Stimulated activated CD4-positive, alpha-beta T cell treated with anti-CD3 and anti-CD28 coated beads, Interleukin-1b, Interleukin-23, amount 100 ng/mL, for 24 hours (primary cell): ENCODE measurements around the gene TTC13.

Experiments used
- DNase-seq, 4 experiments: peaks; one replicate each; pipeline ENCODE4 v3.0.0-alpha.2; 2020; ENCODE audit warnings: low read depth in 4 of 4, low spot score in 1 of 4

The TTC13 gene

DNA sequence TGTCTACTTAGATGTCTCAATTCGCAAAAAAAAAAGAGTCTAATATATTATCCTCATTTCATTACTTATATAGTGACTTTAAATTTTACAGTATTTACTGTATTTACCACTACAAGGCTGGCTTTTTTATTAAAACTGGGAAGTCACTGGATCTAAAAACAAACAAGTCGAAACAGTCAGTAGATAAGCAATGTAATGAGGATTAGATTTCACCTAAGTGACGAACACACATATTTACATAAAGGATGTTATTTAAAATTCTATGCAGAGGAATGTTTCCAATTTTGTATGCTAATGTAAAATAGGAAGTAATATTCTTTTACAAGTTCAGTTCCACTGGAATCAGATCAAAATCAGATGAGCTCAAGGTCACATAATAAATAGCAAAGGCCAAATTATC lies 28.3 kb downstream of the TTC13 start:
- DNase-seq = no peak

DNA sequence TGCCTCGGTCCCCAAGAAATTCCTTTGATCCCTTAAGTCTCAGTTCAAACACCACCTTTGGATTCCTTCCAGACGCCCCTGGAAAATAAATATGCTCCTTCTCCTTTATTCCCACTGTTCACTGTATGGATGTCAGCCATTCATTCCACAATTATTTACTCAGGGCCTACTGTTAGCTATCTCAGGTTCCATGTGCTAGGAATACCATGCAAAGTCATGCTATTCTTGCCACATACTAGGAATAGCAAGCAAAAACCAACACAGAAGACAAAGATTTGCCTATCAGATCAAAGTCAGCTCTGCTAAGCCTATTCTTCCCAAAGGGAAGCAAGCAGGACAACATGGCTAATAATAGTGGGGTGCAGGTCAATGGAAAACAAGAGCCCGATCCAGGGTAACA lies 29.8 kb downstream of the TTC13 start:
- DNase-seq = no peak

DNA sequence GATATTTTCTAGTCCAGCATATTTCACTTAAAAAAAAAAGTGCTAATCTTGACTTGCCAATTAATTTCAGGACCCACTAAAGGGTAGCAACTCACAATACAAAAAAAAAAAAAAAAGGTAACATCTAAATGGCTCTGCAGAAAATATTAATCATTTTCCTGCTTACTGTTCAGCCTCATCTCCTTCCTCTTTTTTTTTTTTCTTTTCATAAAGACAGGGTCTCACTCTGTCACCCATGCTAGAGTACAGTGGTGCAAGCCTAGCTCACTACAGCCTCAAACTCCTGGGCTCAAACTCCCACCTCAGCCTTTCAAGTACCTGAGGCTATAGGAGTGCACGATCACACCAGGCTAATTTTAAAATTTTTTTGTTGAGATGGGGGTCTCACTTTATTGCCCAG lies 30.4 kb downstream of the TTC13 start:
- DNase-seq = no peak

DNA sequence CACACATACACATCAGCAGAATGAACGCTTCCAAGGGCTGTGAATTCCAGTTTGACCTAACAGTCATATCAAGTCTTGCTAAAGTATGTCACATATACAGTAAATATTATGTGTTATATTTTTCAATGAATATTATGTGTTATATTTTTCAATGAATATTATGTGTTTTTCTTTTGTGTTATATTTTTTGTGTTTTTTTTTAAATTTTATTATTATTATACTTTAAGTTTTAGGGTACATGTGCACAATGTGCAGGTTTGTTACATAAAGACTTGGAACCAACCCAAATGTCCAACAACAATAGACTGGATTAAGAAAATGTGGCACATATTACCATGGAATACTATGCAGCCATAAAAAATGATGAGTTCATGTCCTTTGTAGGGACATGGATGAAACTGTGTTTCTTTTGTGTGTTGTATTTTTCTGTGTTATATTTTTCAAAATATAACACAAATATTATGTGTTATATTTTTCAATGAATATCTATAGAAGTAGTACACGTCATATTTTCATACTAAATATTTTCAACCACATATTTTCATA lies 35.5 kb downstream of the TTC13 start:
- no peak for DNase-seq

DNA sequence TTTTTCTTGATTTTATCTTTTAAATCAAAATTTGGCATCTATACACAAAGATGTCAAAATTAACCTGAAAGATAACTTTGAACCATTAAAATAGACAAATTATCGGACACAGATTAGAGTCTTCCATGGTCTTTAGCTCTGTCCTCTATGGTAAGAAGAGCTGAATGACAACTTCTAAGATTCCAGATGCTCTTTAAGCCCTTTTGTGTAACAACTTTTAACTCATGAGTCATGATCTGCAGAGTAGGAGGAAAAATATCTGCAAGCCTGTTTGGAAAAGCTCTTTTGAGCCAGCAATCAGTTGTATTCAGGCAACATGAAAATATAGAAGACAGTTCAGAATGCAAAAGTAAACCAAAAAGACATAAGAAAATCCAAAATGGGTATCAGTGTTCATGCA lies 37.8 kb downstream of the TTC13 start:
- no peak for DNase-seq

DNA sequence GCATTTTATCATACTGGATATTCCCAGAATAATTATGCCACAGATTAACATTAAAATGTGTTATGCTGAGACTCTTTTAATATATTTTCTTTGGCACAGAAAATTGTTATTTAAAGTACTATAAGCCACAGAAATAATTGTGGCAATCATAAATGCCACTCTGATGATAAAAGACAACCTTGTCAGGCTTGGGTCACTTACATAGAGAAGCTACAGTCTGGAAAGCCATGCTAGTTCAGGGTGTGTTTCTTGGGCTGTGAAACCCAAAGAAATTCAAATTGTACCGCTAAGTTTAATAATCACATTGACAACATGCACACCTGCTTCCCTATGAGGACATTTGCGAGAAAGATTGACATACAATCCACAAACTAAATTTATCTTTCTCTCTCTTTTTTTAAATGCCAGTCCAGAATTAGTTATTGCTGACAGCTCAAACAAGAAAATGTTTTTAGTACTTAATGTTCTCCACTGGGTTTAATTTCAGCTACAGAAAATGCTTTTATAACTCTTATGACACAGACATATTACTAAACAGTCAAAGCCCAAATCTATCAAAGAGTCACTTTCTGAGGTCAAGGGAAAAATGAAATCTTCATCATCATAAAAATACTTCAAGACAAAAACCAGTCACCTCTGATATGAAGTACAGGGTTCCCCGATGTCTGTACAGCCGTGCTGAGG lies 38.7 kb downstream of the TTC13 start:
- DNase-seq = no peak

DNA sequence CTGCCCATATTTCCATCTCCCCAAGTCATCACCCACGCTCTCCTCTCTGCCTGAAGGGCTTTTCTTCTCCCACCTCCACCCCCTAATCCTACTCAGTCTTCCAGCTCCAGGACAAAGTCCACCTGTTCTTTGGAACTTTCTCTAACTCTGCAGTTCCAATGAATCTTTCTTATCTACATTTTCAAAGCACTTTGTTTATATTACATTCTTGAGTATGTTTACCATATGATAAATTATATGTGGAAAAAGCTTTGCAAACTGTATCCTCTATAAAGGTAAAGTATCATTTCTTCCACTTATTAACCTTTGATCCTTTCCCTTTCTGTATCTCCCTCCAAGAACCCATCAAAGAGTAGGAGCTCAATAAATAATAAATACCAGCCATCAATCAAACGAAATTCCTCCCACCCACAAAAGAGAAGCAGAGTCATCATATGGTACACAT lies 39.7 kb downstream of the TTC13 start:
- DNase-seq = no peak

DNA sequence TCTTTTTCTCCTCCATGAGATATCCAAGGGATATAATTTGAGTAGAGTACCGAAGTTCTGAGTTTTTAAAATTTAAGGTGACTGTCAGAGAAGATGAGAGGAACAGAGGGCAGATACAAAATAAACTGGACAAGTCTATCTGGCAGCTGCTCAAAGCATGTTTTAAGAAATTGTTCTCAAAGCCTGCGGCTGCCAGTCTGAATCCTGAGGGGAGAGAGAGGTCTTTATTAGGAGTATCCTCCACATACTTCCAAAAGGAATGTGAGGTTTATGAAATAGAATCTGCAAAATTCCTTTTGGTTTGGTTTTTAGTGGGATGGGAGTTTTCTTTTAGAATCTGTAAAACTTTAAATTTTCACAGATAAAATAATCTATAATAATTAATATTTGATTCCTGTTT lies 41.3 kb downstream of the TTC13 start:
- no peak for DNase-seq

DNA sequence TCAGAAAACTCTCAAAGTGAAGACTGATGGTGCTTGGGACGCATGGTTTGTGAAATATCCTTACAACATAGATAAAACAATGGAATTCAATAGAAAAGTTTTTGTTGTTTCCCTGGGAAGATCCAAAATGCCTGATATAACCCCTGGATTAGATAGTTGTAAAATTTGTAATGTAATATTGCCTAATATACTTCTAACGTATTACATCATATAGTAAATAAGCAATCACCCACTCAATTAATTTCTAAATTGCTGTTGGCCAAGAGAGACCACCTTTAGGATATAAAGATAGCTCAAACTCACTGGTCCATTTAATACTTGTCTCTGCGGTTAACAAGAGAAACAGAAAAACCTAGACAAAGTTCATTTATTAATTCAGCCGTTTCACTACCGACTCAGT lies 42.2 kb downstream of the TTC13 start:
- DNase-seq = no peak

DNA sequence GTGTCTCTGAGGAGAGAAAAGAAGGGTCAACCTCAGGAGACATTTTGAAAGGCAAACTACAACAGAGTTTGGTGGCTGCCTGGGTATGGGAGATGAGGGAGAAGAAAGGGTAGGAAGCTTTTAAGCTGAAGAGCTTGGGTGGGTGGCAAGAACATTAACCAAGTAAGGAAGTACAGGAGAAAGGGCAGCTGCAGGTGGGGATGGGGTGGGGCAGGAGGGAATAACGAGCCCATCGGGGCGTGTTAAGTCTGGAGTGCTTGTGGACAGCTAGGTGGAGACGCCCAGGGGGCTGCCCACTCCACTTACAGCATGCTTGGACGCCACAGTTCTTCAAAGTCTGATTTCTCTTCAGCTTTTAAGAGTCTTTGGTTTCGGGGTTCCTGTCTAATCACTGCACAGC lies 42.8 kb downstream of the TTC13 start:
- DNase-seq = no peak

DNA sequence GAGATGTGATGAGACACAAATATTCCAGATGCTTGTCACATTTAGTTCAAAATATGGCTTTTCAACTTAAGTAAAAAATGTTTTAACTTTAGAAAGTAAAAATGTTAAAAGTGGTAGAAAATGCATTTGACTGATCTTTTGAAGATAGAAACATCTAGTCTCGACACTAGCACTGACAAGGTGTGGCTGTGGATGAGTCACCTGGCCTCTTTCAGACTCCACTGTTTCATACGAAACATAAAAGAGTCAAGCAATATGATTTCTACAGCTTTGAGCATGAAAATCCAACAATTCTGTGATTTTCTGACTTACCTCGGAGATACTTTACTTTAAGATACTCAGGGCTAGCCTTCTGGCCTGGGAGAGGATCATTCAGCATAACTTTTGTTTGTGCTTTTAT lies 47.7 kb downstream of the TTC13 start:
- DNase-seq = no peak

DNA sequence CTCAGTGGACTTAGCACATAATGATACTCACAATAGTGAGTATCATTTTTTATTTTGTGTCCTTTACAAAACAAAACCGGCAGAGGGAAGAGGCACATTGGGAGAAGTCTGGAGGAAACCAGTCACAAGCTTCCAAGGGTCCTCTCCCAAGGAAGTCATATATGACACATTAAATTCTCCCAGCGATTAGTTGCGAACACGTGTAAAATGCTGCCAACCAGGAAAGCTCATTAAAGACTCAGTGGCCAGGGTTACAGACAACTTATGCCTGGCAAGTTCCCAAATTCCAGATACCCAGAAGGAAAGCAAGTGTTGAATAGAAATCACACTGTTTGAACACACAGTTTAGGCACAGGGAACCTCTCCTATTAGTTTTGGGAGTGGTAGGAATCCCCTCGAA lies 52.5 kb downstream of the TTC13 start:
- no peak for DNase-seq

DNA sequence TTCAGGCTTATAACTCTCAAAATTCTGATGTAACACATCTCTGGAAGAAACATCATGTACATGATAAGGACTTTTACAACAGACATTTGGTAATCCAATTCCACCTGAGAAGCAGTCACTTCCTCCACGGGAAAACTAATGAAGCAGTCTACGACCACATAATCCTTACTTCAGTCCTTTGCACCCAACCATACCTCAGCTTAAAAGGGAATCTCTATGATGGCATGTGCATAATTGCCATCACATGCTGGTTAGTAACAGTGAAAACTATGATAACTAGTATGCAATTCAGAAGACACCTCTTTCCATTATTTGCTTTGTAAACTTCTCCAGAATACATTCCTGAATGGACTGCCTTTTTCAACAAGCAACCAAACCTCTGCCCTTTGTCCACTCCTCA lies 53.1 kb downstream of the TTC13 start:
- no peak for DNase-seq

DNA sequence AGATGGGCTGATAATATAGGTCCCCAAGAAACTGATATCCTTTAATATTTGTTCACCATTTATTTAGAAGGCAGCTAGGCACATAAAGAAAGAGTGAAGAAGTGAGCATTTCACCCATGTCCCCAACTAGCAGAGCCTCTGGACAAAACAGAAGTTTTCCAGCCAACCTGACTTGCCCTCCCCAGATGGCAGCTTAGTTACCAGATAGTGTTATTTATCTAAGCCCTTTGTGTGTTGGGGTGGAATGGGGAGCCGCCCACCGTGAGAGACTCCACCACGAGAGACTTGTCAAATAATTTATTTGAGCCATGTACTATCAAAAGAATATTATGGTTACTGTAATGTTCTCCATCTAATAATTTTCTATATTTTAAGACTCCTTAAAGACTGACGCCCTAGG lies 55.5 kb downstream of the TTC13 start:
- DNase-seq = no peak

DNA sequence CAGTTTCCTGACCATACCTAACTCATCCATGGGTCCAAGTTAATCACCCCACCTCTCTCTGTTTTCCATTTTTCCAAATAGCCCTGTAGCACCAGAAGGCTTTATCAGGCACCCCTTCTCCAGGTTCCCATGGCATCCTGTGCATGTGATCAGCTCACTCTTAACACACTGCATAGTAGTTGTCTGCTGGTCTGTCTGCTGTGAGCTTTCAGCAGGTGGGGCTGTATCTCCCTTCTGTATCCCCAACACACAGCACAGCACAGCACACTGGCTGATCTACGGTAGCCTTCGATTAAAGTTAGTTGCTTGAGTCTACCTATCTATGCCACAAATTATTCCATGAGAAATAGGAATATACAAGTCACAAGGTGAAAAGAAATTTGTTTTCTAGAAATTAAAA lies 56.0 kb downstream of the TTC13 start:
- DNase-seq = no peak

DNA sequence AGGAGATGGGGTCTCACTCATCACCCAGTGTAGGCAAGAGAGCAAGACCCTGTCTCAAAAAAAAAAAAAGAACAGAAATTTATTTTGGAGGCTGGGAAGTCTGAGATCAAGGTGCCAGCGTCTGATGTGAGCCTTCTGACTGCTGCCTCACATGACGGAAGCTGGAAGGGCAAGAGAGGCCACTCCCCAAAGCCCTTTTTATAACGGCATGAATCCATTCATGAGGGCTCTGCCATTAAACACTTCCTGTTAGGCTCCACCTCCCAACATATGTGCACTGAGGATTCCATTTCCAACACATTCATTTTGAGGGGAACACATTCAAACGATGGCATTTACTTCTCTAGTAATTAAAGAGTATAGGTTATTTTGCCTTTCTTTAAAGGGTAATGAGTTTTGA lies 59.5 kb downstream of the TTC13 start:
- DNase-seq = no peak

DNA sequence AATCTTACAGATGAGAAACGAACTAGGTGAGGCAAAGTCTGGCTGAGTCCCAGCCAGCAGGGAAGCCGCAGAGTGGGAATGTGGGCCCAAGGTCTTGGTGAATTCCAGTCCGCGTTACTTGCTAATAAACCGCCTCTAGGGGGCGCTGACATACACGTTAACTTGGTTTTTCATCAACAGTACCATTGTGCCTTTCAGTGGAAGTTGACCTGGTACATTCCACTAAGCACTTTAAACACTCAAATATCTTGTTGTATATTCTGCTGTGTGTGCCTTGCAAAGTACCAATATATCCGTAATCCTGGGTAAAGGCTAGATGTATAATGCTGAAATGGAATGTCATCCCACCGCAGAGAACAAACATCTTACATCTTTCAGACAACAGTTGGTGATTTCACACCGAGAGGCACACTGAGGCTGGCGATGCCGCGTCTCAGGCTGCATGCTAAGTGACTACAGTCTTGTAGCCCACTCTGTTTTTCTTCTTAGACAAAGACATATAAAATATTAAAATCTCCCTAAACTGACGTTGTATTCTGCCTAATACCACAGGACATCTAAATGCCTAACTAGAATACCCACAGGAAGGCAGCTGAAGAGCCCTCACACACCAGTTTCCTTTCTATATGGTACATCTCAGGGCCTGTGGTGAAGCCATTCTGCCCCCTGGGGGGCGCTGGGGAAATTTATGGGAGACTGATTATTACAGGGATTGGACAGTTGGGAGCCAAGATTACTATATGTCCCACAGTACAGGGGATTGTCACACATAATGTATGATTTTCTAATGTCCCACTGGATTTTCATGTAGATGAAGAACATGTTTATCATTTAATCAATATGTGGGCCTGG lies 61.2 kb downstream of the TTC13 start:
- DNase-seq = peak; percentile 52 to 73 (median 58)

DNA sequence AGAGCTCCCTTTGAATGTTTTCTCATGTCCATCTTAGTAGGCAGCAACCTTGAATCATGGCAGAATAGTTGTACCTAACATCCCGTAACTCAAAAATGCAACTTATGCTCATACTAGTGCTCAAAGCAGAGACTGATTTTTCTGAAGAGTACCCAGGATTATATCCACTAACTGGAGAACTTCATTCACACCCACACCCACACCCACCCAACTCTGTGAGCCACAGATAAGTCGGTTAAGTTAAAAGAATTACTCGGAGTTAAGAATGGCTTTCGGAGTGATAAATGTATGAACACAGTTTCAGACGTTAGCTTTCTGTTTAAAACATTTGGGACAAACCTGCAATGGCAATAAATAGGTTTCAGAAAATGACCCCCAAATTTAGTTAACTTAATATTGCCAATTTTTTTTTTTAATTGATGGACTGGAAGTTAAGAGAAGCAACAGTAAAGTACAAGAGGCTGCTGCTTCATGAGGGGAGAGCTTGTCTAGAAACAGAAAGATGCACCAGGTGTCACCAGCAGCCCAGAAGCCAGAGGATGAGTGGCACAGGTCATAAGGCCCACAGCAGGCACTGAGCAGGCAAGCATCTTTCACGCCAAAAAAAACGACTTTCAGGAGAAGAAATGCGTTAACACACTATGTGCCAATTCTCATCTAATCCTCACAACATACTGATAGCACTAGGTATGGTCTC lies 61.9 kb downstream of the TTC13 start:
- no peak for DNase-seq

DNA sequence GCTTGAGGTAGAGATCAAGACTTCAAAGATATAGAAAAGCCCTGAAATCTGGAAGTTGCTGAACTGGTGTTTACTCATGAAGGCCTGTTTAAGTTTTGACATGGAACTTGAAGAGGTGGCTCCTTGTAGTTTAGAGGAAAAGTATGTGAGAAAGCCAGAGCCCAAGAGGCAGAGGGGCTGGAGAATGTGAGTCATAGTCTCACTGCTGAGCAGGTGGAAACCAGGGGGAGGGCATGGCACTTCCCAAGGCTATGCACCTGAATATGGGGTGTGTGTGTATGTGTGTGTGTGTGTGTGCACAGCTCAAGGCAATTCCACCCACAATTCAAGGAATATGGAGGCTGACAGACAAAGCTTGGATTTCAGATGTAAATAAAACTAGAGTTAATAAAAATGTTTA lies 63.6 kb downstream of the TTC13 start:
- no peak for DNase-seq

DNA sequence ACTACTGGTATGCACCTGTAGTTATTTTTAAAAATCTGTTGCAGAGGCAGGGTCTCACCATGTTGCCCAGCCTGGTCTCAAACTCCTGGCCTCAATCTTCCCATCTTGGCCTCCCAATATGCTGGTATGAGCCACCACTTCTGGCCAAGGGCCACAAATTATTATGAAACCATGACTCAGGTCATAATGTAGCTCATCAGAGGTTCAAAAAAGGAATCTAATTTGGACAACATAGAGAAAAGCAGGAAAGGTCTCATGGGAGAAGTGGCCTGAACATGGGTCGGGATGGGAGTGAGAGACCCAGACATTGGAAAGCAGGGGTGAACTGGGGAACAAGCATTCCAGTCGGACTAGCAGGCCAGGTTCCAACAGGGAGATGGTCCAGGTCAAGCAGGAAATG lies 65.2 kb downstream of the TTC13 start:
- no peak for DNase-seq

DNA sequence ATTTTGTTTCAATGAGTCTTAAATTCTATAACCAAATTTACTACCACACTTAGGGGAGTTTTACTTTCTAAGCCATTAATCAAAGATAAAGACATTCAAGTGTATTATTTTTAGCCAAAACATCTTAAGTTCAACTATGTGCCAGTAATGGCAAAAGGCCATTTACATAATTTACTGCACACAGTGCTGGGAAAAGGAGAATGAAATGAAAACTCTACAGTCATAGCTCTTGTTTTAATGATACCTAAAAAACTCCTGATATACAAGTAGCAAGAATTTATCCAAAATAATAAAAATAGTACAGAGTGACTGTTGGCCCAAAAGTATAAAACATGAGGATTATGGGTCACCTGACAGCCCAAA lies 67.9 kb downstream of the TTC13 start:
- DNase-seq = no peak
